MM.1S (cell line): ENCODE results near the gene TMEM238.

Experiments
- DNase-seq: peaks from one replicate; pipeline ENCODE4 v3.0.0-alpha.2; 2015
- H2AFZ ChIP-seq: fragments of 300-600 bp; sonication (generic); 2 replicates; pipeline ENCODE4 v1.6.0; 2016; ENCODE audit warnings: antibody characterized with exemption, low read length
- H3F3A ChIP-seq: fragments of 300-600 bp; sonication (generic); 2 replicates; pipeline ENCODE4 v1.6.1; 2016; ENCODE audit warnings: mild to moderate bottlenecking, antibody characterized with exemption, low read length, moderate library complexity, mixed read lengths; ENCODE audit not compliant: insufficient read depth
- H3K27ac ChIP-seq: fragments of 300-600 bp; sonication (generic); 2 replicates; pipeline ENCODE4 v1.5.1; 2016; ENCODE audit warnings: mild to moderate bottlenecking, low read length
- H3K27me3 ChIP-seq: fragments of 300-600 bp; sonication (generic); replicated peaks from 2 replicates; pipeline ENCODE4 v1.6.0; 2016; ENCODE audit warnings: low read length; ENCODE audit not compliant: insufficient read depth
- H3K36me3 ChIP-seq: fragments of 300-600 bp; sonication (generic); replicated peaks from 2 replicates; pipeline ENCODE4 v1.6.1; 2016; ENCODE audit warnings: mild to moderate bottlenecking, low read length, mixed read lengths; ENCODE audit not compliant: insufficient read depth
- H3K4me1 ChIP-seq: fragments of 300-600 bp; sonication (generic); 2 replicates; pipeline ENCODE4 v1.6.1; 2016; ENCODE audit warnings: low read length, mixed read lengths
- H3K4me2 ChIP-seq: fragments of 300-600 bp; sonication (generic); 2 replicates; pipeline ENCODE4 v1.6.0; 2016; ENCODE audit warnings: low read depth, low read length
- H3K4me3 ChIP-seq: fragments of 300-600 bp; sonication (generic); 2 replicates; pipeline ENCODE4 v1.5.1; 2016; ENCODE audit warnings: low read length, mixed read lengths
- H3K79me2 ChIP-seq: fragments of 300-600 bp; sonication (generic); 2 replicates; pipeline ENCODE4 v1.6.1; 2016; ENCODE audit warnings: mixed run types, low read length, mixed read lengths
- H3K9ac ChIP-seq: fragments of 300-600 bp; sonication (generic); 2 replicates; pipeline ENCODE4 v1.6.1; 2016; ENCODE audit warnings: low read length, mixed read lengths
- H3K9me2 ChIP-seq: fragments of 300-600 bp; sonication (generic); replicated peaks from 2 replicates; pipeline ENCODE4 v1.6.1; 2016; ENCODE audit warnings: mild to moderate bottlenecking, low read length, mixed read lengths; ENCODE audit not compliant: insufficient read depth
- H3K9me3 ChIP-seq: fragments of 300-600 bp; sonication (generic); replicated peaks from 2 replicates; pipeline ENCODE4 v1.6.1; 2016; ENCODE audit warnings: mild to moderate bottlenecking, low read length, mixed read lengths; ENCODE audit not compliant: insufficient read depth
- H4K20me1 ChIP-seq: fragments of 300-600 bp; sonication (generic); 2 replicates; pipeline ENCODE4 v1.6.1; 2016; ENCODE audit warnings: mild to moderate bottlenecking, low read length, moderate library complexity, mixed read lengths; ENCODE audit not compliant: insufficient read depth
- CTCF ChIP-seq: fragments of 300-600 bp; sonication (generic); IDR thresholded peaks from 2 replicates; pipeline ENCODE4 v1.5.1; 2016; ENCODE audit warnings: antibody characterized with exemption, low read length, mixed read lengths
- EZH2 ChIP-seq: fragments of 300-600 bp; sonication (generic); optimal IDR thresholded peaks from 2 replicates; pipeline ENCODE3; 2017; ENCODE audit warnings: low read depth, mild to moderate bottlenecking, antibody characterized with exemption, low read length, mixed read lengths
- EZH2phosphoT487 ChIP-seq: fragments of 300-600 bp; sonication (generic); IDR thresholded peaks from 2 replicates; pipeline ENCODE4 v1.6.1; 2018; ENCODE audit warnings: antibody characterized with exemption, low read length

TMEM238 gene

GRCh38 chr19:55341595-55342531 lies 42.2 kb downstream of the TMEM238 start:
- TF ChIP-seq CTCF (no peak), EZH2 (no peak), EZH2phosphoT487 (no peak)
- Histone ChIP-seq H3K9me2 (no peaks in the 10 kb centered on the region), H3K36me3 (no peaks in the 10 kb centered on the region; the same call in 1 of the 2 replicates), H3K4me2 (peak overlapping the region; percentile 99), H3K9ac (no peak overlapping the region), H3K4me1 (peaks cover 5% of the 10 kb centered on the region; the same call in 1 of the 2 replicates), H4K20me1 (no peaks in the 10 kb centered on the region), H3K4me3 (peak overlapping the region; percentile 8; the same call in 1 of the 2 replicates), H3K79me2 (peaks cover 24% of the 10 kb centered on the region), H3K27me3 (peaks cover 3% of the 10 kb centered on the region), H3F3A (peaks cover 8% of the 10 kb centered on the region; the same call in 1 of the 2 replicates), H3K27ac (no peak overlapping the region), H3K9me3 (no peaks in the 10 kb centered on the region), H2AFZ (no peak overlapping the region)
- DNase-seq, result no peak

GRCh38 chr19:55341171-55341588 lies 42.9 kb downstream of the TMEM238 start:
- peaks cover 5% of the 10 kb centered on the region; the same call in 1 of the 2 replicates for H3K4me1 ChIP-seq
- H3K9me3 ChIP-seq, result no peaks in the 10 kb centered on the region
- H2AFZ ChIP-seq, result no peak overlapping the region
- H4K20me1 ChIP-seq, result no peaks in the 10 kb centered on the region
- H3K36me3 ChIP-seq, result no peaks in the 10 kb centered on the region; the same call in 1 of the 2 replicates
- no peaks in the 10 kb centered on the region for H3K9me2 ChIP-seq
- TF ChIP-seq EZH2phosphoT487 (no peak), CTCF (no peak), EZH2 (no peak)
- peak overlapping the region; percentile 95 for H3K4me3 ChIP-seq
- H3K27me3 ChIP-seq, result peaks cover 10% of the 10 kb centered on the region
- H3K27ac ChIP-seq, result peak overlapping the region; percentile 83
- peaks cover 24% of the 10 kb centered on the region for H3K79me2 ChIP-seq
- peak overlapping the region; percentile 99 for H3K9ac ChIP-seq
- DNase-seq, result peak; percentile 67
- peaks cover 8% of the 10 kb centered on the region; the same call in 1 of the 2 replicates for H3F3A ChIP-seq
- peak overlapping the region; percentile 99 for H3K4me2 ChIP-seq

GRCh38 chr19:55340784-55341147 lies 43.3 kb downstream of the TMEM238 start:
- Histone ChIP-seq H3K27me3 (peaks cover 10% of the 10 kb centered on the region), H3K9me3 (no peaks in the 10 kb centered on the region), H2AFZ (no peak overlapping the region), H3K27ac (peak overlapping the region; percentile 83), H3K79me2 (peaks cover 24% of the 10 kb centered on the region), H3K4me2 (peak overlapping the region; percentile 99), H3F3A (peaks cover 8% of the 10 kb centered on the region; the same call in 1 of the 2 replicates), H3K4me3 (peak overlapping the region; percentile 95), H3K9me2 (no peaks in the 10 kb centered on the region), H4K20me1 (no peaks in the 10 kb centered on the region), H3K4me1 (peaks cover 5% of the 10 kb centered on the region; the same call in 1 of the 2 replicates), H3K36me3 (no peaks in the 10 kb centered on the region; the same call in 1 of the 2 replicates), H3K9ac (peak overlapping the region; percentile 99)
- TF ChIP-seq EZH2 (no peak), EZH2phosphoT487 (no peak), CTCF (peak; percentile 49)
- DNase-seq, result peak; percentile 25
